Sigmoid colon (tissue), 4 donors: ENCODE data around the gene C8B.

Source experiments
- CTCF ChIP-seq, 4 experiments: fragments of 450-650 bp in 3 of 4; fragments of 200-600 bp in 1 of 4; IDR thresholded peaks; one replicate each; pipeline ENCODE4 v1.5.1; 2016 to 2019; ENCODE audit warnings: antibody characterized with exemption in 4 of 4, mild to moderate bottlenecking in 3 of 4, moderate library complexity in 2 of 4
- EP300 ChIP-seq, 4 donors: sonication (generic); formaldehyde crosslinking; IDR thresholded peaks; one replicate each; pipeline ENCODE4 v1.6.1; 2017; ENCODE audit warnings: antibody characterized with exemption in 4 of 4

GRCh38 chr1:56931211-56931610, 34.6 kb downstream of the C8B start:
- TF ChIP-seq CTCF (IDR thresholded peaks at IDR 0.05) (no peak), EP300 (IDR thresholded peaks at IDR 0.05) (no peak)
